NCI-H446 treated with DMSO at 0.1 percent for 48 hours (cell line): Measurements from ENCODE around the gene CHD1.
A peak's percentile ranks its signal among the peaks of the same experiment; 100 is the strongest.
"Not testable (repeated sequence)": the region's sequence is repeated elsewhere in the genome, so short reads cannot be mapped to it uniquely, and the experiment has no call there.

Experiments used
- DNase-seq: peaks from one replicate; lab custom pipeline; 2025; lab: John Stamatoyannopoulos, UW

CHD1 gene

GRCh38 chr5:98928873-98929709 is at the start of gene CHD1:
Gene CHD1, minus strand, starts transcription at chr5:98929007. Its CDS starts 2,621 bp downstream, at chr5:98926386.
- DNase-seq: peak; percentile 93

DNA sequence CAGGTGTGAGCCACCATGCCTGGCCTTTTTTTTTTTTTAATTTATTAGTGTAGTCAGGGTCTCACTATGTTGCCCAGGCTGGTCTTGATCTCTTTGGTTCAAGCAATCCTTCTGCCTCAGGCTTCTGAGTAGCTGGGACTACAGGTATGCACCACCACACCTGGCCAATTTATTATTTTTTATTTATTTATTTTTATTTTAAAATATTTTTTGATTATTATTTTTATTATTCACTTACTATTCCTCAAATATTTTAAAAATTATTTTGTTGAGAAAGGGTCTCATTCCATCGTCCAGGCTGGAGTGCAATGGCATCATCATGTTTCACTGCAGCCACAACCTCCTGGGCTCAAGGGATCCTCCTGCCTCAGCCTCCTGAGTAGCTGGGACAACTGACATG is 49.7 kb upstream of the CHD1 start:
- DNase-seq: no peak

GRCh38 chr5:98977723-98978122 is 48.9 kb upstream of the CHD1 start:
- no peak for DNase-seq

GRCh38 chr5:98975682-98976407 is 47.0 kb upstream of the CHD1 start:
- no peak for DNase-seq

- no peak for DNase-seq
These were observed 46.4 kb upstream of the CHD1 start for GRCh38 chr5:98975223-98975622.

DNA sequence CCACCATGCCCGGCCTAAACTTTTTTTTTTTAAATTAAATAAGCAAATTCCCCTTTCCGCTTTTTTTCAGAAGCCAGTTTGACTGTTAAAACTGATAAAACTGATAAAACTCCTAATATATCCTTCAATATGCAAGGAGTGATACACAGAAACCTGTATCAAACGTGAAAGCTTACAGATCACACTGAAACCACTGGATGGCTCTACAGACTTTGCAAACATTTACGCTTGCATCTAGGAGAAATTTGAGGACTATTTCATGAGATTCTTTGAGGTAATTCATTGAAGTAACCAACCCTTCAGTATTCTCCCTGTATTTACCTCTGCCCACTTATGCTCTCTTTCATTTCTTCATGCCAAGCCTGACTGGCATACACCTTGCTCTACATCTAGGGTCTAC is 40.6 kb upstream of the CHD1 start:
- DNase-seq: no peak

GRCh38 chr5:98968056-98968564 is 39.3 kb upstream of the CHD1 start:
- no peak for DNase-seq

DNA sequence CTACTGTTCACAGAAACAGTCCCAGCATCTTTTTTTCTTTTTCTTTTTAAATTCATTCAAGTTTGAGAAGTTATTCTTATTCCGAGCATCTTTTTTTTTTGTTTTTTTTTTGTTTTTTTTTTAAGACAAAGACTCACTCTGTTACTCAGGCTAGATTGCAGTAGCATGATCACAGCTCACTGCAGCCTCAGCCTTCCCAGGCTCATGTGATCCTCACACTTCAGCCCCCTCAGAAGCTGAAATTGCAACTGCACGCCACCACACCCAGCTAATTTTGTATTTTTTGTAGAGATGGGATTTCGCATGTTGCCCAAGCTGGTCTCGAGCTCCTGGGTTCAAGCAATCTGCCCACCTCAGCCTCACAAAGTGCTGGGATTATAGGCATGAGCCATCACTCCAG is 36.4 kb upstream of the CHD1 start:
- no peak for DNase-seq

DNA sequence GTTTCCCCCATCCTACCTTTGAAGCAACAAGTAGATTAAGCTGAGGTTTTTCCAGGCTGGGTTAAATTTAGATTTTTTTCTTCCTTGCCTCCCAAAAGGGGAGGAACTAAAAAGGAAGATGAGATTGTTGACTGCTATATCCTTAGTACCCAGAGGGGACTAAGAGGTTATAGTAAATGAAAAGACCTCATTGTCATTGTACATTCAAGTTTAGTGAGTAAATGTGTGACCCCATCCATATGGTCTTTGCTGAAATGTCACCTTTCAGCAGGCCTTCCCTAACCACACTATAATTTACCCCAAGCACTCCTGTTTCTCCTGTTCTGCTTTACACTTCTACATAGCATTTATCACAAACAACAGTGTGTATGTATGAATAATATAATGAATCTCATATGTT is 35.8 kb upstream of the CHD1 start:
- DNase-seq: no peak

GRCh38 chr5:98963019-98963418 is 34.2 kb upstream of the CHD1 start:
- no peak for DNase-seq

- DNase-seq: no peak
These were observed 33.8 kb upstream of the CHD1 start for GRCh38 chr5:98962587-98962986.

GRCh38 chr5:98961665-98962344 is 33.0 kb upstream of the CHD1 start:
- no peak for DNase-seq

DNA sequence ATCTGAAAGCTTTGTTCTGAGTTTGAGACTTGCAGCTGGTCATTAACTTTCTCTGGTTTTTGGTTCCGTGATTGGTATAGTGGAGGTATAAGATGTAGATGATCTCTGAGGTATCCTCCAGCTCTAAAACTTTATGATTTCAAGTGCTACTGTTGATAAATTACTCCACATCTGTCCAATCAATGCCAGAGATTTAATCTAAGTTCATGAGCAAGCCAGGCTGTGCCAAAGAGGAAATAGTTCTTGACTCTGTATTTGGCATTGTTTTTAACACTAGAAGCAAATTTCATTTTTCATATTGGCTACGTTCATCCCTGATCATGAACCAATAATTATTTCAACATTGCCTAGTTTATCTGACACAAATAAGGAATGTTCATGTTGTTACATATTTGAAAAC is 28.5 kb upstream of the CHD1 start:
- DNase-seq: no peak

- DNase-seq: not testable (repeated sequence)
These were observed 27.1 kb upstream of the CHD1 start for GRCh38 chr5:98955888-98956287.

- not testable (repeated sequence) for DNase-seq
These were observed 26.7 kb upstream of the CHD1 start for GRCh38 chr5:98955471-98955870.

GRCh38 chr5:98954392-98955028 is 25.7 kb upstream of the CHD1 start:
- no peak for DNase-seq

- DNase-seq: no peak
These were observed 14.0 kb upstream of the CHD1 start for GRCh38 chr5:98942847-98943246.

DNA sequence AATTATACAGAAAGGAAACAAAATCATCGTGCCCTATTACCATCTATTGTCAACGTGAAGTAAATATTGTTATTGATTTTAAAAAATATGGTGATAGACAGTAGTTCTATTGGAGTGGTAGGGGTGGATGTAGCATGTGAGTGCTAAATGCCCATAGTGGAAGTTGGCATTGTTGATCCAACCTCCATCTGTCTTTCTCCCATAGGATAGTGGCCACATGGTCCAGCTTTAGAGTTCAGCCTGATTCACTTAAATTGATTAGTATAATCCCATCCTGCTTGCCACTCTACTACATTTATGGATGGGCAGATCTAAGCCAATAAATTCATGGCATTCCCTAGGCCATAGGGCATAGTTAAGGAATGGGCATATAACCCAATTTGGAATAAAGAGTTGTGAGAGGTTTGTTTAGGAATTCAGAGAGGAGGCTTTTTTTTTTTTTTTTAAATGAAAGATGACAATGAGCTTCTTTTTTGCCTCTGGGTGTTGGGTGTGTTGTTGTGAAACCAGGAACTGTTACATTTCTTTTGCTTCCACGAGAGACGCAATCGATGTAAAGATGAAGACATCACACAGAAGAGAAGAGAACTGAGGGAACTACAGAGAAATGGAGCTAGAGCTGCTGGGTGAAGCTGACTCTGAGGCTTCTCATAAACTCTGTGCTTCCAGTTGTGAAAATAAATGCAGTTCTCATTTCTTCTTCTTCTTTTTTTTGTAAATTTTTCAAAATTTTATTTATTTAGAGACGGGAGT is 12.5 kb upstream of the CHD1 start:
- DNase-seq: no peak

DNA sequence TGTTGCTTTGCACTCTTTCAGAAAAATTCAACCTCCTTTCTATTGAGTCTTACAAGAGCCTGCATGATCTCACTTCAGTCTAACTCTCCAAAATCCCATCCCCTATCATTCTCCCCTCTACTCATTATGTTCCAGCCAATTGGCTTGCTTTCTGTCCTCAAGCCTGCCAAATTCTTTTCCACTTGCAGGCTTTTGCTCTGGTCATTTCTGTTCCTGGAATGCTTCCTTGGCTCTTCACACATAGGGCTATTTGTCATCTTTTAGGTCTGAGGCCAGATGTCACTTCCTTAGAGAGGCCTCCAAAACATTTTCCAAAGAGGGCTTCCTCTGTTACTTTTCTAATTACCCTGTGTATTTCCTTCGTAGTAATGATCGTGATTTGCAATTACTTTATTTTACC is 11.8 kb upstream of the CHD1 start:
- DNase-seq: peak; percentile 83

GRCh38 chr5:98938464-98938863 is 9.7 kb upstream of the CHD1 start:
- no peak for DNase-seq

DNA sequence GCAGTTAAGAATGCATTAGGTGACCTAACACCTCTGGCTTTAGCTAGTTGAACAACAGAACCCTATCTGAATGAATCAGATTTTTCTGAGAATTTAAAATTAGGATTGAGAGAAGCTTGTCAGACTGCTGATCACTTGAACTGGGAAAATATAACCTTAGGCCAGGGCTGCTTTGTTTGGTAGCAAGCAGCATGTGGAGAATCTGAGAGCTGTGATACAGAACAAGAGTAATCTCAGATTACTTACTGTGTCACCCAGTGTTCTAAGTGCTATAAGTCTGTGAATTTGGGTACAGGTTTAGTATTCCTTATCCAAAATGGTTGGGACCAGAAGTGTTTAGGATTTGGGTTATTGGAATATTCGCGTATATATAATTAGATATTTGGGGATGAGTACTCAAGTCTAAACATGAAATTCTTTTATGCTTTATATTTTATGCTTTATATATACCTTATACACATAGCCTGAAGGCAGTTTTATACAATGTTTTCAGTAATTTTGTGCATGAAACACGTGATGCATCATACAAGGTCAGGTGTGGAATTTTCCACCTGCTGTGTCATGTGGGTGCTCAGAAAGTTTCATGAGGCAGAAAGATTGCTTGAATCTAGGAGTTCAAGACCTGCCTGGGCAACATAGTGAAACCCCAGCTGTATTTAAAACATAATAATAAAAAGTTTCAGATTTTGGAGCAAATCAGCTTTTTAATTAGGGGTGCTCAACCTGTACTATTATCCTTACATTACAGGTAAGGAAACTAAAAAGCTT is 8.3 kb upstream of the CHD1 start:
- no peak for DNase-seq
